GM12878 (cell line): ENCODE data around the gene CAV1. TPM values are rescaled to one million over a fixed set of nuclear protein-coding genes. Genes with fewer than 3 reads are reported as not detected.

Experiments
- ATAC-seq: fragments of 200-7000 bp; cut with Tn5 transposase; 3 replicates; pipeline ENCODE4 v1.9.1; 2020; ENCODE audit warnings: mild to moderate bottlenecking, moderate library complexity
- BruUV-seq: library from RNA; stranded (reverse); fragments of 400-500 nt; replicated peaks from 2 replicates; lab custom pipeline; 2021; lab: Mats Ljungman, UMichigan
- CTCF ChIA-PET: fragments of 300-600 bp; sonication (Branson Sonifier 250); formaldehyde crosslinking; extraction: SDS; loops from one replicate; lab custom pipeline; 2021; ENCODE audit warnings: inconsistent platforms; lab: Yijun Ruan, JAX
- POLR2A ChIA-PET: fragments of 350-600 bp; formaldehyde crosslinking; extraction: SDS; loops from one replicate; lab custom pipeline; 2021; ENCODE audit warnings: inconsistent platforms; lab: Charles Lee
- RAD21 ChIA-PET: fragments of 300-600 bp; sonication (Branson Sonifier 250); formaldehyde crosslinking; loops from one replicate; lab custom pipeline; 2023; ENCODE audit warnings: antibody characterized with exemption; ENCODE audit not compliant: unreplicated experiment; lab: Charles Lee
- SMC1A ChIA-PET: fragments of 300-600 bp; sonication (Branson Sonifier 250); formaldehyde crosslinking; loops from one replicate; lab custom pipeline; 2023; ENCODE audit not compliant: unreplicated experiment, uncharacterized antibody; lab: Charles Lee
- DNase-seq: peaks from one replicate; pipeline ENCODE4 v3.0.0-alpha.2; 2011; ENCODE audit warnings: low read depth, low spot score
- FAIRE-seq: peaks from 3 replicates; lab custom pipeline; 2011; peaks lifted over from hg19 to GRCh38; lab: Jason Lieb, UNC
- H2AFZ ChIP-seq: 2 replicates; pipeline ENCODE4 v1.6.0; 2011; ENCODE audit warnings: low read depth, low read length, control low read depth; ENCODE audit not compliant: control insufficient read depth
- H3K27ac ChIP-seq: 2 replicates; pipeline ENCODE4 v1.5.1; 2011; ENCODE audit warnings: control low read depth; ENCODE audit not compliant: control insufficient read depth, insufficient read depth
- H3K27me3 ChIP-seq, 2 experiments: replicated peaks in 1 of 2; 2 replicates each; pipeline versions ENCODE4 v1.6.0 to v1.6.1; 2011; ENCODE audit warnings: low read length in 1 of 2; ENCODE audit not compliant: control insufficient read depth in 2 of 2, insufficient read depth in 2 of 2
- H3K36me3 ChIP-seq, 2 experiments: 2 replicates each; pipeline ENCODE4 v1.5.1; 2011; ENCODE audit warnings: low read length in 1 of 2; ENCODE audit not compliant: control insufficient read depth in 2 of 2, insufficient read depth in 2 of 2
- H3K4me1 ChIP-seq: 2 replicates; pipeline ENCODE4 v1.6.1; 2011; ENCODE audit warnings: mild to moderate bottlenecking, low read length, moderate library complexity, mixed read lengths; ENCODE audit not compliant: control insufficient read depth, insufficient read depth
- H3K4me2 ChIP-seq: 2 replicates; pipeline ENCODE4 v1.6.0; 2011; ENCODE audit warnings: control low read depth; ENCODE audit not compliant: control insufficient read depth, insufficient read depth
- H3K4me3 ChIP-seq: fragments of 200-600 bp; sonication (generic); 2 replicates; pipeline ENCODE4 v1.5.1; 2016
- H3K79me2 ChIP-seq: 2 replicates; pipeline ENCODE4 v1.6.0; 2011; ENCODE audit warnings: low read length; ENCODE audit not compliant: control insufficient read depth, insufficient read depth
- H3K9ac ChIP-seq: 2 replicates; pipeline ENCODE4 v1.8.0; 2011; ENCODE audit warnings: low read length, control low read depth, mixed read lengths; ENCODE audit not compliant: control insufficient read depth, insufficient read depth
- H3K9me3 ChIP-seq: replicated peaks from 3 replicates; pipeline ENCODE4 v1.5.1; 2011; ENCODE audit warnings: mild to moderate bottlenecking, low read length; ENCODE audit not compliant: control insufficient read depth, insufficient read depth
- H4K20me1 ChIP-seq: 2 replicates; pipeline ENCODE4 v1.6.0; 2011; ENCODE audit not compliant: control insufficient read depth, insufficient read depth
- GATAD2B ChIP-seq: fragments of 450-650 bp; conservative IDR thresholded peaks from 2 replicates; pipeline ENCODE4 v1.6.1; 2017; ENCODE audit warnings: low read depth, mild to moderate bottlenecking, moderate library complexity
- JUNB ChIP-seq: IDR thresholded peaks from 2 replicates; pipeline ENCODE4 v1.6.1; 2016; ENCODE audit warnings: antibody characterized with exemption, mild to moderate bottlenecking
- KDM1A ChIP-seq: fragments of 200-600 bp; sonication (generic); IDR thresholded peaks from 2 replicates; pipeline ENCODE4 v1.6.1; 2016; ENCODE audit warnings: borderline replicate concordance
- NFYA ChIP-seq: IDR thresholded peaks from 2 replicates; pipeline ENCODE4 v1.6.1; 2011; ENCODE audit warnings: low read depth, mild to moderate bottlenecking, low read length, improper control_type of control experiment, borderline replicate concordance
- SUPT20H ChIP-seq: IDR thresholded peaks from 2 replicates; pipeline ENCODE4 v1.6.1; 2011; ENCODE audit warnings: low read depth, mild to moderate bottlenecking, low read length, moderate library complexity, borderline replicate concordance; ENCODE audit not compliant: control insufficient read depth
- WGBS: methylation state at CpG from one replicate; pipeline ENCODE4 v1.1.6; 2016; ENCODE audit warnings: low lambda C conversion rate; ENCODE audit not compliant: insufficient replicate concordance, insufficient coverage; ENCODE audit errors: missing lambda C conversion rate; 5-methylcytosine and 5-hydroxymethylcytosine counted together
- in situ Hi-C: fragments of 300-500 bp; cut with MboI; formaldehyde crosslinking; loops from 9 replicates; pipeline ENCODE4 v1.14.3; 2018; ENCODE audit warnings: mixed read lengths
- intact Hi-C: fragments of 100-400 bp; cut with micrococcal nuclease; formaldehyde crosslinking; loops from one replicate; pipeline ENCODE4 v1.14.2; 2022; ENCODE audit not compliant: unreplicated experiment
- polyA plus RNA-seq, 11 experiments: library from polyadenylated mRNA; depleted of rRNA in 4 of 11; unstranded in 6 of 11; stranded (reverse) in 5 of 11; fragments of >200 nt; fragmentation: Nextera tagmentation in 4 of 11; fragmentation: Illumina TruSeq in 1 of 11; extraction: Ambion mirVana in 4 of 11; extraction: Trizol in 1 of 11; gene quantifications; 1 replicate in 1 of 11; 2 replicates in 10 of 11; pipeline versions ENCODE4 v1.2.1 to v1.2.3, GENCODE V29; 2011 to 2016; ENCODE audit warnings: inconsistent platforms in 2 of 11, missing spikeins in 2 of 11, low read depth in 1 of 11
- total RNA-seq, 4 experiments: library from RNA; depleted of rRNA in 3 of 4; stranded (reverse); fragments of >200 nt in 3 of 4; fragmentation: Illumina TruSeq in 1 of 4; extraction: Trizol in 1 of 4; gene quantifications; 2 replicates each; pipeline versions ENCODE4 v1.2.1 to v1.2.3, GENCODE V29; 2013 to 2021

Gene CAV1
- total and polyA plus RNA-seq, 10 of the 15 experiments (the other 5 are each of a cell fraction or from before 2014, with no cell fraction given): 0.45 to 26.5 (median 2.0) TPM

GRCh38 chr7:116521046-116521664 is 3.7 kb upstream of the CAV1 start (continued):
- TF ChIP-seq SUPT20H: no peak
- TF ChIP-seq JUNB: no peak
- TF ChIP-seq KDM1A: no peak
- TF ChIP-seq, all 136 proteins: peak for 0

- ATAC-seq: no peak
- Histone ChIP-seq H3K9me3 (no peaks in the 10 kb centered on the region), H3K4me3 (no peak overlapping the region), H3K4me2 (no peak overlapping the region), H4K20me1 (no peaks in the 10 kb centered on the region), H3K79me2 (no peaks in the 10 kb centered on the region), H3K27me3 (0 out of 4 replicates have a peak, but pooled peaks cover 0 to 3% of the 10 kb centered on the region in 2 experiments), H3K27ac (no peak overlapping the region), H3K9ac (no peak overlapping the region), H3K4me1 (peaks cover 7% of the 10 kb centered on the region), H2AFZ (no peak overlapping the region), H3K36me3 (no peaks in the 10 kb centered on the region)
- ChIA-PET POLR2A (no interaction called here), RAD21 (no interaction called here), CTCF (no interaction called here), SMC1A (interaction anchor here (1.0 kb wide), 1 partner anchor 286 kb away, joined by 3 read pairs; no protein-coding TSS in a partner anchor)
- no TSS peak for BruUV-seq
- no peak for DNase-seq
- TF ChIP-seq NFYA (no peak), GATAD2B (no peak)
- no peak for FAIRE-seq
- 79% methylated on average over 5 of the region's 5 CpGs for WGBS
- intact Hi-C loops (no loop called here), in situ Hi-C loops (no loop called here)
Measured at GRCh38 chr7:116522247-116522646, 2.6 kb upstream of the CAV1 start.
